ENCODE measurements around the gene KCNK1.

The KCNK1 gene

GRCh38 chr1:233707880-233708815 lies 94.2 kb downstream of the KCNK1 start:
- DNase-seq, result no peak

GRCh38 chr1:233710031-233710430 lies 96.1 kb downstream of the KCNK1 start:
- DNase-seq, result no peak

GRCh38 chr1:233710507-233710906 lies 96.6 kb downstream of the KCNK1 start:
- DNase-seq, result no peak

- no peak for DNase-seq
These were observed 100.8 kb downstream of the KCNK1 start for GRCh38 chr1:233714631-233715217.

GRCh38 chr1:233718057-233718456 lies 104.2 kb downstream of the KCNK1 start:
- no peak for DNase-seq

- DNase-seq, result no peak
These were observed 105.9 kb downstream of the KCNK1 start for GRCh38 chr1:233719655-233720341.

- no peak for DNase-seq
These were observed 107.2 kb downstream of the KCNK1 start for GRCh38 chr1:233721004-233721595.
